Suprapubic skin (tissue), 4 donors: ENCODE data around the gene MCU. TPM values are rescaled to one million over a fixed set of nuclear protein-coding genes. Genes with fewer than 3 reads are reported as not detected.

Experiments used
- DNase-seq, 2 donors: peaks; one replicate each; pipeline ENCODE4 v3.0.0-alpha.2; 2019; ENCODE audit warnings: low spot score in 2 of 2
- H3K27ac ChIP-seq: fragments of 200-600 bp; sonication (generic); one replicate; pipeline ENCODE4 v1.5.1; 2019
- H3K27me3 ChIP-seq: fragments of 200-600 bp; sonication (generic); one replicate; pipeline ENCODE4 v1.5.1; 2019
- H3K36me3 ChIP-seq: fragments of 200-600 bp; sonication (generic); one replicate; pipeline ENCODE4 v1.5.1; 2019
- H3K4me1 ChIP-seq: fragments of 200-600 bp; sonication (generic); one replicate; pipeline ENCODE4 v1.5.1; 2019
- H3K4me3 ChIP-seq: fragments of 200-600 bp; sonication (generic); one replicate; pipeline ENCODE4 v1.5.1; 2019; ENCODE audit warnings: mild to moderate bottlenecking
- H3K9me3 ChIP-seq: fragments of 200-600 bp; sonication (generic); one replicate; pipeline ENCODE4 v1.5.1; 2019
- EP300 ChIP-seq: sonication (generic); formaldehyde crosslinking; IDR thresholded peaks from one replicate; pipeline ENCODE4 v1.6.1; 2017; ENCODE audit warnings: antibody characterized with exemption
- POLR2A ChIP-seq, 2 donors: fragments of 450-650 bp; IDR thresholded peaks; one replicate each; pipeline ENCODE4 v1.6.1; 2017; ENCODE audit warnings: antibody characterized with exemption in 2 of 2, mild to moderate bottlenecking in 2 of 2, moderate library complexity in 2 of 2
- POLR2AphosphoS5 ChIP-seq, 3 donors: sonication (generic); formaldehyde crosslinking; IDR thresholded peaks; one replicate each; pipeline ENCODE4 v1.6.1; 2017; ENCODE audit warnings: antibody characterized with exemption in 3 of 3
- WGBS: methylation state at CpG from one replicate; pipeline ENCODE4 v1.1.5; 2018; 5-methylcytosine and 5-hydroxymethylcytosine counted together
- total RNA-seq, 4 donors: library from RNA; depleted of rRNA; stranded (reverse); fragments of >200 nt; gene quantifications; one replicate each; pipeline ENCODE4 v1.1.0, GENCODE V29; 2016
- TF ChIP-seq, protein P1 (sequence below), 2 donors: fragments of 200-600 bp in 1 of 2; fragments of 450-650 bp in 1 of 2; sonication (generic) in 1 of 2; IDR thresholded peaks; one replicate each; pipeline ENCODE4 v1.5.1; 2016 to 2019; ENCODE audit warnings: antibody characterized with exemption in 2 of 2, mild to moderate bottlenecking in 1 of 2, moderate library complexity in 1 of 2

Gene MCU
- total RNA-seq, 4 donors from 2014 or later: 28.3 to 31.7 (median 29.7) TPM

GRCh38 chr10:72796538-72796937 is 104.6 kb downstream of the MCU start:
- no peak overlapping the region for H3K4me3 ChIP-seq
- TF ChIP-seq, protein P1, sequence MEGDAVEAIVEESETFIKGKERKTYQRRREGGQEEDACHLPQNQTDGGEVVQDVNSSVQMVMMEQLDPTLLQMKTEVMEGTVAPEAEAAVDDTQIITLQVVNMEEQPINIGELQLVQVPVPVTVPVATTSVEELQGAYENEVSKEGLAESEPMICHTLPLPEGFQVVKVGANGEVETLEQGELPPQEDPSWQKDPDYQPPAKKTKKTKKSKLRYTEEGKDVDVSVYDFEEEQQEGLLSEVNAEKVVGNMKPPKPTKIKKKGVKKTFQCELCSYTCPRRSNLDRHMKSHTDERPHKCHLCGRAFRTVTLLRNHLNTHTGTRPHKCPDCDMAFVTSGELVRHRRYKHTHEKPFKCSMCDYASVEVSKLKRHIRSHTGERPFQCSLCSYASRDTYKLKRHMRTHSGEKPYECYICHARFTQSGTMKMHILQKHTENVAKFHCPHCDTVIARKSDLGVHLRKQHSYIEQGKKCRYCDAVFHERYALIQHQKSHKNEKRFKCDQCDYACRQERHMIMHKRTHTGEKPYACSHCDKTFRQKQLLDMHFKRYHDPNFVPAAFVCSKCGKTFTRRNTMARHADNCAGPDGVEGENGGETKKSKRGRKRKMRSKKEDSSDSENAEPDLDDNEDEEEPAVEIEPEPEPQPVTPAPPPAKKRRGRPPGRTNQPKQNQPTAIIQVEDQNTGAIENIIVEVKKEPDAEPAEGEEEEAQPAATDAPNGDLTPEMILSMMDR (IDR thresholded peaks at IDR 0.05): no peak
- no peak for TF ChIP-seq POLR2AphosphoS5 (IDR thresholded peaks at IDR 0.05)
- TF ChIP-seq EP300: no peak
- TF ChIP-seq POLR2A (IDR thresholded peaks at IDR 0.05): no peak
- no peaks in the 10 kb centered on the region for H3K36me3 ChIP-seq
- no peaks in the 10 kb centered on the region for H3K4me1 ChIP-seq
- no peak overlapping the region for H3K27ac ChIP-seq
- no peaks in the 10 kb centered on the region for H3K9me3 ChIP-seq
- WGBS: 94% methylated on average over 4 of the region's 4 CpGs
- no peaks in the 10 kb centered on the region for H3K27me3 ChIP-seq
- no peak for DNase-seq

DNA sequence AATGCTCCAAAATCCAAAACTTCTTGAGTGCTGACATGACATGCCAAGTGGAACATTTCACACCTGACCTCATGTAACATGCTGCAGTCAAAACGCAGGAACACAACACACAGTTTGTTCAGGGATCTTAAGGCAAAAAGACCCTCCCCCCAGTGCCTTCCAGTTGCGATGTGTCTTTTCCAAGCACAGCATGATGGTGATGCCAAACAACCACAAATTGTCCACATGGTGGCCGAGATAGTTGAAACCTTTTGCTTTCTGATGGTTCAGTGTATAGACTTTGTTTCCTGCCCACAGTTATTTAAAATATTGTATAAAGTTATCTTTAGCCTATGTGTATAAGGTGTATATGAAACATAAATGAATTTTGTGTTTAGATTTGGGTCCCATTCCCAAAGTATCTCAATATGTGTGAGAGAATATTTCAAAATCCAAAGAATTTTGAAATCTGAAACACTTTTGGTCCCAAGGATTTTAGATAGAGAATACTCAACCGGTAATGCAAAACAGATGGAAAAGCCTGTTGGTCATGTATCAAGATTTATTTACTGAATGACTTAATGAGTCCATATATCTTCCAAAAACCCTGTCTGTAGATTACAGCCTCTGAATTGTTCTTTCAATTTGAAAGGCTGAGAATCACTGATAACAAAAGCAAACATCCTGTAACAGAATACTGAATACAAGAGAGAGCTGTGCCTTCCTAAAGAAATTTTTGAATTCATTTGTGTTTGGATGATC is 108.2 kb downstream of the MCU start:
- no peaks in the 10 kb centered on the region for H3K4me1 ChIP-seq
- no peak overlapping the region for H3K27ac ChIP-seq
- no peaks in the 10 kb centered on the region for H3K27me3 ChIP-seq
- no peak overlapping the region for H3K4me3 ChIP-seq
- H3K9me3 ChIP-seq: no peaks in the 10 kb centered on the region
- H3K36me3 ChIP-seq: no peaks in the 10 kb centered on the region
- 83% methylated on average over 4 of the region's 4 CpGs for WGBS
- no peak for DNase-seq
- TF ChIP-seq POLR2AphosphoS5 (IDR thresholded peaks at IDR 0.05) (no peak), EP300 (no peak), POLR2A (IDR thresholded peaks at IDR 0.05) (no peak)
- TF ChIP-seq, protein P1 (IDR thresholded peaks at IDR 0.05): no peak

- Histone ChIP-seq H3K36me3 (no peaks in the 10 kb centered on the region), H3K27me3 (no peaks in the 10 kb centered on the region), H3K4me3 (no peak overlapping the region), H3K9me3 (no peaks in the 10 kb centered on the region), H3K27ac (no peak overlapping the region), H3K4me1 (no peaks in the 10 kb centered on the region)
- TF ChIP-seq, protein P1 (IDR thresholded peaks at IDR 0.05): no peak
- DNase-seq: no peak
- 91% methylated on average over 6 of the region's 6 CpGs for WGBS
Observed at GRCh38 chr10:72800741-72801092, 108.8 kb downstream of the MCU start.

GRCh38 chr10:72801263-72801868 is 109.4 kb downstream of the MCU start:
- no peaks in the 10 kb centered on the region for H3K36me3 ChIP-seq
- H3K4me1 ChIP-seq: no peaks in the 10 kb centered on the region
- WGBS: 97% methylated on average over 5 of the region's 5 CpGs
- DNase-seq: no peak
- no peaks in the 10 kb centered on the region for H3K27me3 ChIP-seq
- H3K27ac ChIP-seq: no peak overlapping the region
- H3K4me3 ChIP-seq: no peak overlapping the region
- no peaks in the 10 kb centered on the region for H3K9me3 ChIP-seq
- TF ChIP-seq POLR2AphosphoS5 (IDR thresholded peaks at IDR 0.05) (no peak), EP300 (no peak), POLR2A (IDR thresholded peaks at IDR 0.05) (no peak)
- TF ChIP-seq, protein P1 (IDR thresholded peaks at IDR 0.05): no peak

DNA sequence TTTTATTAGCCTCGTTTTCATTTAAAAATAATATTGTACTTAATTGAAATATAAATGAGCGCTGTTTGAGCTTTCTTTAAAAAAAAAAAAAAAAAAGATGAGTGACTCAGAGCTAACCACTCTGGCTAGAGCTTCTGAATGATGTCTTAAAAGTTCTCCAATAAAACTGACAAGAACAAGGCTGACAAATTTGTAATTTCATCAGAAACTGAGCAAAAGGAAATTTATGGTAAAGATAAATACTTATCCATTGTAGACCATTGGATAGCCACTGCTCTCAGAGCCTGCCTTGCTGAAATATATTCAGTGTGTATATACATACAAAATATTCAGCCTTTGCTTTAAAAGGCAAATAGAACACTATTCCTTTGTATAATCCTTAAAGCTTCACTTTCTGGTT is 110.4 kb downstream of the MCU start:
- Histone ChIP-seq H3K36me3 (no peaks in the 10 kb centered on the region), H3K9me3 (no peaks in the 10 kb centered on the region), H3K27ac (no peak overlapping the region), H3K4me3 (no peak overlapping the region), H3K27me3 (no peaks in the 10 kb centered on the region), H3K4me1 (no peaks in the 10 kb centered on the region)
- TF ChIP-seq, protein P1 (IDR thresholded peaks at IDR 0.05): no peak
- TF ChIP-seq EP300 (no peak), POLR2AphosphoS5 (IDR thresholded peaks at IDR 0.05) (no peak), POLR2A (IDR thresholded peaks at IDR 0.05) (no peak)
- WGBS: 68% methylated on average over 2 of the region's 2 CpGs
- no peak for DNase-seq
